Inflammatory macrophage treated with lipopolysaccharide for 4 hours (primary cell): ENCODE results near the gene NAV2.

Source experiments
- DNase-seq: peaks from one replicate; pipeline ENCODE4 v3.0.0-alpha.2; 2020

Gene NAV2

DNA sequence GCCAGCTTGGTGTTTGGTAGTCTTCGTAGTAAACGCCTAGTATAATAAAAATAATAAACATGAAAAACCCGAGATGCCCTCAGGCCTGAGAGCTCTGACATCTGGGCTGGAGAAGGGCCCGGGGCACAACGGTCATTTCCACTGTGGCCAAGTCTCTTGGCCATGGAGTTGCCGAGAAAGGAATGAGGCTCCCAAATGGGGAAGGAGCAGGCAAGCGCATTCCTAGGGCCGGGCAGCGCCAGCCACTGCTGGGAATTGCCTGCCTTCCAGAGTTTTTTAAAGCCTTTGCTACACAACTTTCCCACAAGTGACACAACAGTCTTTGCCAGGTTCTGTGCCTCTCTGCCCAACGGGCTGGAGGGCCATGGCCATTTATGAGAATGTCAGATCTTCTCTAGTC is 103.4 kb downstream of the NAV2 start:
- no peak for DNase-seq

DNA sequence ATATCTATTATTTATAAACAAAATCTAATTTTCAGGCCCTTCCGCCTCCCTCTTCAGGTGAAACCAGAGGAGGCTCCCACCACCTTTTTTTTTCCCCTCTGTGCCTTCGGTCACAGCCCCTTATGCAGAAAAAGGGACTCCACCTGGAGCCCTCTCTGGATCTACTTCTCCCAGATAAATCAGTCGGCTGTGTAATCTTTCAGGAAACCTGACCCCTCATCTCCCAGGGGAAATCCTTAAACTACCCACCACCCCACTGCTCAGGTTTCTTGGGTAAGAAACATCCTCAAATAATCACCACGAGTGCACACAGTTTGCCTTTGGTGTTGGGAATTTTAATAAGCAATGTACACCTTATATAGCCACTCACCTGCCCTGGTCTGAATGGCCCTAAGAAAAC is 104.2 kb downstream of the NAV2 start:
- DNase-seq, result no peak

- DNase-seq, result no peak
These were observed 104.7 kb downstream of the NAV2 start for GRCh38 chr11:19817265-19817851.

DNA sequence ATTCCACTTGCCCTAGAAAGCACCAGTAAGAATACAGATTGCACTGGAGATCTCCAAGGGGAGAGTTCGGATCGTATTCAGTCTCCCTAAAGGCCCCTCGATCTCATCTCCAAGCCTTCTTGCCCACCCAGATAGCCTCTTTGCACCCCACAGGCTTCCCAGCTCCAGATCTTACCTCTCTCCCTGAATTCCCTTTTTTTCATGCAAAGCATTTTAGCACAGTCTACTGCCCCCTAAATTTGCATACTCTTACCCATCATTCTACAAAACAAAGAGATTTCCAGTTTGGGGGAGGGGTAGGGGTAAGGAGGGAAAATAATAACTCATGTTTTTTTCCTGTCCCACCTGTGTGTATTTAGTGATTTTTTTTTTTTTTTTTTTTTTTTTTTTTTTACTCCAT is 105.2 kb downstream of the NAV2 start:
- no peak for DNase-seq

DNA sequence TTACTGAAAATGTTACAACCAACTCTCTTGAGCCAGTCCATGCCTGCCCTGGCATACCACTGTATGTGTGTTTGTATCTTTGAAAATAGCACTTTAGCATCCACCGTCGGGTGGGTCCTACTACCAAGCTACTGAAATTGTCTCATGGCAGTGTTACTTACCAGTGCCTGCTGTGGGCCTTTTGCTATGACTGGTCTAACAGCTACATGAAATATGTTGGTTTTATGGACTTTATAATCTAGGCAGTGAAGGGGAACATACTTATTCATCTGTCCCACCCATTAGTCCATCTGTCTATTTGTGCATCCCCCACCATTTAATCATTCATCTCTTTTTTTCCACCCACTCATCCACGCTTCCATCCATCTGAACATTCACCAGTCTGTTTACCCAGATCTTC is 106.0 kb downstream of the NAV2 start:
- no peak for DNase-seq

DNA sequence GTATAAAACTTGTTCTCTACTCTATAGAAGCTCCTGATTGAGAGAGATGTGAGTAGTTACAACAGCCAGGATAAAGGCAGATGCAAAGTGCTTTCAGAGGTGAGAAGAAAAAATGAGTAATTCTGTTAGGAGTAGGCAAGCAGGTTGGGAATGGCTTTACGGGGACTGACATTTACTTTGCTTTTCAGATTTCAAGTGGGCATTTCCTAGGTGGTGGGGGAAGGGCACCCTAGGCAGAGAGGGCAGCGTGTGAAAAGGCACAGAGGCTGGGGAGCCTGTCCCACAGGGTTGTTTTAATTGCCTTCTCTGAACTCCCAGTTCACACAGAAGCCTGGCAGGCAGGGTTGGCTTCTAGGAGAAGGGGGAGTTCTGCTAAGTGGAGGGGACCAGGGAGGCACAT is 106.5 kb downstream of the NAV2 start:
- DNase-seq, result no peak

GRCh38 chr11:19820100-19820499 is 107.5 kb downstream of the NAV2 start:
- DNase-seq, result no peak

DNA sequence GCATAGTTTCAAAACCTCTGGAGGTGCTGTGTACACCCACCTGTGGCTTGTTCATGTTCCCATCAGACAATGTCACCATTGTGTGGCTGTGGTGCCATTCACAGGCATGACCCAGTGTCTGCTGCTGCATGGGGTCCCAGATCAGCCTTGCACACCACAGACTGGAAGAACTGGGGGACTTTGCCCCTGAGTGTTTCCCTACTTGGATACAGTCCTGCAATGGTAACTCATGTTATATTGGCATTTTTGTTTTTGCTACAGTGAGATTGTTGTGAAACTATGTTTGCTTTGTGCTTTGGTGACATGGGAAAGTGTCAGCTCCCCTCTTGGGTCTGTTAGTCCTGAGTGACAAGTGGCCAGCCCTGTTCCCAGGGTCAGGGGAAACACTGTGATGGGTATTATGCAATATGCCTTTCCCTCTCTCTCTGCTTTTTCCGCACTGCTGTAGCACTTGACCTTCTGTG is 108.8 kb downstream of the NAV2 start:
- DNase-seq, result no peak

GRCh38 chr11:19821993-19822392 is 109.4 kb downstream of the NAV2 start:
- DNase-seq, result no peak

GRCh38 chr11:19822531-19822930 is 109.9 kb downstream of the NAV2 start:
- no peak for DNase-seq

- no peak for DNase-seq
These were observed 114.0 kb downstream of the NAV2 start for GRCh38 chr11:19826606-19827005.

GRCh38 chr11:19827399-19828135 is 114.9 kb downstream of the NAV2 start:
- DNase-seq, result no peak

DNA sequence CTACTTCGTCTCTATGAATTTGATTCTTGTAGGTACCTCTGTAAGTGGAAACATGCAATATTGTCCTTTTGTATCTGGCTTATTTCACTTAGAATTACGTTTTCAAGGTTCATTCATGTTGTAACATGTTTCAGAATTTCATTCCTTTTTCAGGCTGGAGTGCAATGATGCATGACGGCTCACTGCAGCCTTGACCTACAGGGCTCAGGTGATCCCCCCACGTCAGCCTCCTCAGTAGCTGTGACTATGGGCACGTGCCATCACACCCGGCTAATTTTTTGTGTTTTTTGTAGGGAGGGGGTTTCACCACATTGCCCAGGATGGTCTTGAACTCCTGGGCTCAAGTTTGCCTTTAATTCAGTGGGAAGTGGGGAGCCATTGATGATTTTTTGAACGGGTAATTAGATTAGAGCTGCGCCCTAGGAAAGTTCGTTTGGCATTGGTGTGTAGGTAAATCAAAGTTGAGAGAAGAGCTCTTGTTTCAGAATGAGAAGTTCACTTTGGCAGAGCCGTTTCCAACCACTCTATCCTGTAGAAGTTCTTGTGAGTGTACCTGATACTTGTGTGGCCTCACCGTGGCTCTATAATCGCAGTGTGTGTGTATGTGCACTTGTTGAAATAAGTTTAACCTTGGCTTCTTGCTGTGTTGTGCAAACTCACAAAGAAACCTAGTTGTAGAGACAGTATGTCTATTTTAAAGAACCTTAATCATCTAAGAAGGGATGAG is 115.9 kb downstream of the NAV2 start:
- DNase-seq, result no peak

DNA sequence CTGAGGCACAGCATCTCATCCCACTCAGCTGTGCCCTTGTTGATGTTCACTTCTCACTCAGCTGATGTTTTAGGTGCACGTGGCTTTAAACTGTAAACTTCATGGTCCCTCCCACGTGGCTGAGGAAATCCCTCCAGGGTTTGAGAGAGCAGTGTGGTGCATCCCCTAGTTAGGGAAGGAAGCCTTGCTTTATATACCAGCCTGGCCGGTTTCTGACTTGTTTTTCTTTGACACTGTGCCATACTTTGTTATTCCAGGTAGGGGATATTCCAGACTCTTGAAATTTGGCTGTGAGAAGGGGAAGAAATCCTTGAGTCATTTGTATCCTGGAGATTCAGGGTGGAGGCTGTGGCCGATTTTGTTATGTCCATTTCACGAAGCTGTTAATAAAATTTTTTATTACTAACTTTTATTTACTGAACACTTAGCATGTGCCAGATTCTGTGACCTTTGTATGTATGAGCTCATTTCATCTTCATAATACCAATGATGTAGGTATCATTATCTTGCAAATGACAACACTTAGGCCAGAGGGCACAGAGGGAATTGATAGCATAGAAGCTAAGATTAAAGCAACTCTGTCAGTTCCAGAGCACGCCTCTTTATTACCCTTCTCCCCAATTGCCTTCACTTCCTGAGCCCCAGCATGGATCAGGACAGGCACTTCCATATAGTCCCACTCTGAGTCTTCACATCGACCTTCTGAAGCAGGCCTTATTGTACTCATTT is 116.6 kb downstream of the NAV2 start:
- no peak for DNase-seq

- no peak for DNase-seq
These were observed 119.6 kb downstream of the NAV2 start for GRCh38 chr11:19832086-19832750.

DNA sequence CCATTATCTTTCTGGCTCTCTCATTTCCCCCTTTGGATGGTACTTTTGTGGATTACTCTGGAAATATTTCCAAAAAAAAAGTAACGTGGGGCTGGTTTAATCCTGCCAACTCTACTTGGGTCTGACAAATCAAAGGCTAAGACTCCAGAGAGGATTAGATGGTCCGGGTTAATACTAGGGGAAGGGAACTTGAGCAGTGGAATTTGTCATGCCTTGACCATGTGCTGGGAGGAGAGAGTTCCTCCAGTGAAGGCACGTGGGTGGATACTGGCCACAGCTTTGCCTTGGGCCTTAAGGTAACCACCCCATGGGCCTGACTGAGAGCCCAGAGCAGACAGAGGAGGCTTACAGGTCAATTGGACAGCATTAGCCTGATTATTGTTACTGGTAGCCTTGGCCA is 120.3 kb downstream of the NAV2 start:
- no peak for DNase-seq

DNA sequence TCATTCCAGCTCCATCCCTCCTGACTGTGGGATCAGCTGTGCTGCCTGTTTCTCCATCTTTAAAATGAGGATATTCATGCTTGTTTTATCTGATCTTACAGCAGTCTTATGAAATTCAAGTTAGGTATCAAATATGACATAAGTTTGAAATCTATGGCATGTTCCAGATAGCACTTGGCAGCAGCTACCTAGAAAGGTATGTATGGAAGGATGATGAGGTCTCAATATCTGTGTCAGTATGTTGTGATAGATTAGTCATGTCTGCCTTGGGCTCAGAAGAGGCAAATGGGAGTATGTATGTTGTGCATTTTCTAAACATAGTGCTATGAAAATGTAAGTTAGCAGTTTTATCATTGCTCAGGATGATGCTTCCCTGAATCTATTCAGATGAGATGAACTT is 122.1 kb downstream of the NAV2 start:
- no peak for DNase-seq

DNA sequence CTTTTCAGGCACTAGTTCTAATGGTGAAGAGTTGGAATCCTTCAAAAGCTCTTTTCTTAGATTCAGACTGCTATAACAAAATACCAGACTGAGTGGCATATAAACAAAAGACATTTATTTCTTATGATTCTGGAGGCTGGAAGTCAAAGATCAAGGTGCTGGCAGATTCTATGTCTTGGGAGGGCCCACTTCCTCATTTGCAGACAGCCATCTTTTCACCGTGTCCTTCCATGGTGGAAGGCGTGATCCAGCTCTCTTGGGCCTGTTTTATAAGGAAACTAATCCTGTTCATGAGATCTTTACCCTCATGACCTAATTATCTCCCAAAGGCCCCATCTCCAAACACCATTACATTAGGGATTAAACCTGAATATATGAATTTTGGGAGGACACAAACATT is 124.0 kb downstream of the NAV2 start:
- DNase-seq, result no peak

DNA sequence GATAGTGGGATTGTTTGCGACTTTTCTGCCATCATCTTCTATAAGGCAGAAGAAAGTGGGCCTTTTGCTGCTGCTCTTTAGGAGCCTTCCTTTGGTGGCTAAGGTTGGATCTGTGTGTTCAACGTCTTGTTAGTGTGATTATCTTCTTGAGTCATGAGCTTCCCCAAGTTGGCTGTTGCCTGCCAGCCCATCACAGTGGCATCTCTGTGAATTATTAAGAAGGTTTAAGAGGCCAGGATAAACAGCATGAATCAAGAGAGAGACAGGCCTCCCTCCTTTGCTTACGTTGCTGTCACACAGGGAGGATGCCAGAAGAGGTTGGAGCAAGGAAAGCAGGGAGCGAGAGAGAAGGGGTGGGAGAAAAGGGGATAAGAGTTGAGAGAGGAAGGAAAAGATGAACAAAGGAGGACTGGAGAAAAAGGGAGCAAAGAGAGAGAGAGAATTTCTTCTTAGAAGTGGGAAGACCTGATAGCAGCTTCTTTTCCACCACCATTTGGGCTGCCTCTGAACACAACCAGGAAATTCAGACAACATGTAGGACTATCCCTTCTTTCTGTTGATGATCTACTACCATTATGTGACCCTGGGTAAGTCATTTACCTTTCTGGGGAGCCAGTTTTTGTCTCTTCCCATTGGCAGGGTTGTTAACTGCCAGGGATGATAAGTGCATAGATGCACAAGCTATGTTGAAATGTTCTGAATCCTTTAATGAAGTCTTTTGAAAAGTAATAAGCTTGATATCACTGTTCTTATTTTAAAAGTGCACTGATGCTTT is 126.5 kb downstream of the NAV2 start:
- DNase-seq, result no peak

DNA sequence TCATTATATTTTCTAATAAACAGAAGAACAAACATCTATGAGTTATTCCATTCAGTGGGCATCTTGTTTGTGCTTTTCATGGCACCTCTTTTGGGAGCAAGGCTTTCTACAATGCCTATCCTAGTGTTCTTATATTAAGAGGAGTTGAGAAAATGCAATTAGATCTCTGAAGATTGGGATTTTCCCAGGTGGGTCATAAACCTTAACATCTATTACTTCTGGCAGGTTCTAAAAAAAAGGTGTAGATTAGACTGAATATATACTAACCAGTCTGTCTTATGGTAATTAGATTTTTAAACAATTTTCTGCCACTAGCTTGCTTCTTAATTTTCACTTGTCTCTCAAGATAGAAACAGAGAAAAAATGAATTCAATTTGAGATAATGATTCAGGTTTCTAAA is 128.3 kb downstream of the NAV2 start:
- no peak for DNase-seq

GRCh38 chr11:19842505-19842904 is 129.9 kb downstream of the NAV2 start:
- DNase-seq, result no peak

DNA sequence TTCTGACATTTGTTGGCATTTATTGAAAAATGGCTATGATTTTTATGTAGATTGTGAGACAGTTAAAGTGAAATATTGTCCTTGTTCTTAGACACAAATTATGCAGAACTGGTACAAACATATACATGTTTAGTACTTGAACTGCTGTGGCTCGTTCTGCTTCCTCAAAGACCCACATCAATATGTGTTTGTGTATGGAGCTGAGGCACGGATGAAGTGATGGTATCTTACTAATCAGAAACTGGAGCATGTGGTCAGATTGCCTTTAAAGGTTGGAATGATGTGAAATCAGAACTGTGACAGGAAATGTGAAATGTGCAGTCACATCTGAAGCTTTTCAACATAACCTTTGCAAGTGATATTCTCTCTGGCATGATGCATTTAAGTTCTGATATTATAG is 130.4 kb downstream of the NAV2 start:
- DNase-seq, result no peak
